GM19099 (cell line): ENCODE results near the gene ZNF775.

Experiments used
- POLR2A ChIP-seq: IDR thresholded peaks from 3 replicates; pipeline ENCODE4 v1.6.1; 2011; ENCODE audit warnings: low read depth; ENCODE audit not compliant: insufficient read length; ENCODE audit errors: extremely low read depth

Gene ZNF775

DNA sequence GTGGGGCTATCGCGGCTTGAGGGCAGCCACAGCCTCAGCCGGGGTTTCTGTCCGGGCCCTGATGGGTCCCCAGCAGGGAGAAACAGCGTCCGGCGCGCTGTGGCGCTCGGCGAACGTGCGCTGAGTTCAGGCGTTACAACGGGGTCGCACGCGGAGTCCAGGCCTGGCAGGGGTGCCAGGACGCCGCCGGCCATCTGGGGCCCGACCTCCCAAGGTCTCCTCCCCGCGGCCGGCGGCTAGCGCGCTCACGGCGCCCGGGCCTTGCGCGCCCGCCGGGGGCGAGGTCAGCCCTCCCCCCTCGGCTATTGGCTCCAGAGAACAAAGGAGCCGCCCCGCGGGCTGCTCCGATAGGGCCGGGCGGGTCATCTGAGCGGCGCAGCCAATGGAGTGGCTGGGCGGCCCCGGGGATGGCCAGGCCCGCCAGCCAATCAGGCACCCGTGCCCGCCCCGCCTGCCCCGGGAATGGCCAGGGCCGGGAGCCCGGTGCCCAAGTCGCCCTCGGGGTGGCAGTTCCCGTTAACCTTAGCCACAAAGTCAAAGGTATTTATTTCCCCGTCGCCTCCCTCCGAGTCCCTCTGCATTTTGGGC is at the start of gene ZNF775:
TSS of gene ZNF775 (plus strand) at position 478 of the 588 bp plus-strand sequence. CDS start 9,141 bp downstream, outside the sequence.
- peak; percentile 96 for TF ChIP-seq POLR2A

DNA sequence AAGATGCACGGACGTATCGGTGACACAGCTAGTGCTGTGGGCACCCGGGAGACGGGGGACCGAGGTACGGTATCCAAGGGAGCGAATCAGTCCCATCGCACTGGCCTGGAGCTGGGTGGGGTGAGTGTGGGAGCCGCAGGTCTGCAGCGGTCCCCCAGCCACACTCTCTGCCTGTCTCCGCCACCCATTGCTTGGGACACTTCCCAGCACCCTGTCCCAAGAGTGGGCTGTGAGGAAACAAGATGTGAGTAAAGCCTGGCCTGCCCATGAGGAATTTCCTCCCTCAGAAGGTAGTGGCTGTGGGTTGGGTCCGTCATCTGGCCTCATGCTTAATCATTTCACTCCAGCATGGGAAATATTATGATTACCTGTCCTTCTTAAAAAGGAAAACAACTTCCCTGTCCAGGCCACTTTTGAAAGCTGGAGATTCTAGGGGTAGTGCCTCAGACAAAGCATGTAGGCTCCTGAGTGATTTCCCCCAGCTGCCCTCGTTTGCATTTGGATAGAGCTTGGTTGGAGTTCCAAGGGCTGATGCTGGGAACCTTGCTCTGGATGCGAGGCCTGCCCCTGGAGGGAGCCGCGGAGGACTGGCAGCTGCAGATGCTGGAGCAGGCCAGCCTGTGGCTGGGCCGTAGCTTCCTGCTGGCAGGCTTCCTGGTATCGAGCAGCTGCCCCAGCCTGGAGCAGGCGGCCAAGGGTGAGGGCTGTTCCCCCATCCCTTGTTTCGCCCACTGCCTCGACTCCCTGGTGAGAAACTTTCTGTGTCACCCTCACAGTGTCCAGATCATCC is 49.6 kb upstream of the ZNF775 start:
- no peak for TF ChIP-seq POLR2A

DNA sequence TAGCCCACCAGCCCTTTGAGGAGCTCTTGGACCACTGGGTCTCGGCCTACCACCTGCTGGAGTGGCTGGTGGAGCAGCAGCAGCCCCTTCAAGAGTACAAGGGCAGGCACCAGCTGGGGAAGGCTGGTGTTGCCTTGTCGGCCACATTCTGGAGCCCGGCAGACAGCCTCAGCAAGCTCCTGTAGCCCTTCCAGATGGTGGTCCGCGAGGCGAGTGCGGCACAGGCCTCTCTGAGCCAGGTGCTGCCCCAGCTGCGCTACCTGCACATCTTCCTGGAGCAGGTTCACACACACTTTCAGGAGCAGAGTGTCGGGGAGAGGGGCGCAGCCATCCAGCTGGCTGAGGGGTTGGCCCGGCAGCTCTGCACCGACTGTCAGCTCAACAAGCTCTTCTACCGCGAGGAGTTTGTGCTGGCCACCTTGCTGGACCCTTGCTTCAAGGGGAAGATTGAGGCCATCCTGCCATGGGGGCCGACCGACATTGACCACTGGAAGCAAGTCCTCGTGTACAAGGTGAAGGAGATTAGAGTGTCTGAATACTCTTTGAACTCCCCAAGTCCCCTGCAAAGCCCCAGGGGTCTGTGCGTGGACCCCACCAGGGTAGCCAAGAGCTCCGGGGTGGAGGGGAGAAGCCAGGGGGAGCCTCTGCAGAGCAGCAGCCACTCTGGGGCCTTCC is 48.8 kb upstream of the ZNF775 start:
- no peak for TF ChIP-seq POLR2A

DNA sequence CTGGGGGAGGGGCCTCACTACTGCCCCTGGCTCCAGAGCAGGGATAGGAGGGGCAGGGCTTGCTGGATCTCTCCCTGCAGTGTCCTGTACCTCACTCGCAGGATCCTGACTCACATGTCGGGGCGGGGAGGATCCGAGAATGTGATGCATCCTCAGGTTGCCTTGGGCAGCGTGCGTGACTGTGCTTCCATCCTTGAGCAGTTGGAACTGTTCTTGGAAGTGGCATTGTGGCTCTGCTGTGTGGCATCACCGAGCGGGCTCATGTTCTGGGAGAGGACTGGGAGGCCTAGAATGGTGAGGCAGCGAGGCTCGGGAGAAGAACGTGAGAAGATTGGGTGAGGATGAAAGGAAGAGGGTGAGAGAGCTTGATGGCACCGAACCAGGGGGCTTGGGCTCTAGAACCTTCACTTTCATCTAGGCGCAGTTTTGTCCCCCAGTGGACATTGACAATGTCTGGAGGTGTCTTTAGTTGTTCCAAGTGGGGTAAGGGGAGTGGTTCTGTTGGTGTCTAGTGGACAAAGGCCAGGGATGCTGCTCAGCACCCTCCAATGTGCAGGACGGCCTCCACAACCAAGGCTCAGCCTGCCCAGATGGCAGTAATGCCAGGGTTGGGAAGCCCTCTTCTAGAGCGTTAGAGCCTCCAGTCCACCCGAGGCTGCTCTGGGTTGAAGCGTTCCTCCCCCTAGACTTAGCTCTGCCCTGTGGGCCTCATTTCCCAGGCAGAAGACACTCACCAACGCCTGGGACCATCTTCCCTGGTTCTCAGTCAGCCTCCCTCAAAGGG is 46.1 kb upstream of the ZNF775 start:
- no peak for TF ChIP-seq POLR2A

DNA sequence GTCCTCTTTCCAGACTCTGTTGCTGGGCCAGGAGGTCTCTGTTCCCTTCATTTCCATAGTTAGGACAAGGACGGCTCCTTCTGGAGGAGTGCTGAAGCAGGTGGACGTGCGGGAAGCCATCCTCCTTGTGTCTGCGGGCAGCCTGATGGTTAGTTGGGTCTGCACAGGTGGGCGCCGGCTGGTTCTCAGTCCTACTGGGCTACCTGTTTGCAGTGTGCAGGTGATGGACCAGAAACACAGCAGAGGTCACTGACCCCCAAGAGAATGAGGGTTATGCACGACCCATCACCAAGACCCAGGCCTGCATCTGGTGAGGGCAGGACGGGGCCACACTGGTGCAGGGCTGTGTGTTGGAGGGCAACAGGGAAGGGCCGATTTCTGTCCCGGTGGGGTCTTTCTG is 45.5 kb upstream of the ZNF775 start:
- TF ChIP-seq POLR2A, result no peak

DNA sequence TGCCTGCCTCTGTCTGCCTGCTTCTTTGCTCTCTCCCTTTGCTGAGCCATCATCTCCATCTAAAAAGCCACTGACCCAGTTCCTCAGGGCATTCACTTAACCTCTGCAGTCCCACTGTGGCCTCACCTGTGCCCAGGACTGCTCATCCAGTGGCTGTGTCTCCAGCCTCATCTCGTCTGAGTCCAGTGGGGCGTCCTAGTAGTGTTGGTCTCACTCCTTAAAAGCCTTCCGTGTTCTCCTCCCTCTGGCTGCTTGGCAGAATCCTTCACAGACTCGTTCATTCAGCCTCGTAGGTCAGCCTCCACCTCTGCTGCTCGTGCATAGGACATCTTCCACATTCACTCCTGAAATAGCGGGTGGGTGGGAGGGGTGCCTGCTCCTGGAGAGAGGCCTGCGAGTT is 45.0 kb upstream of the ZNF775 start:
- no peak for TF ChIP-seq POLR2A

DNA sequence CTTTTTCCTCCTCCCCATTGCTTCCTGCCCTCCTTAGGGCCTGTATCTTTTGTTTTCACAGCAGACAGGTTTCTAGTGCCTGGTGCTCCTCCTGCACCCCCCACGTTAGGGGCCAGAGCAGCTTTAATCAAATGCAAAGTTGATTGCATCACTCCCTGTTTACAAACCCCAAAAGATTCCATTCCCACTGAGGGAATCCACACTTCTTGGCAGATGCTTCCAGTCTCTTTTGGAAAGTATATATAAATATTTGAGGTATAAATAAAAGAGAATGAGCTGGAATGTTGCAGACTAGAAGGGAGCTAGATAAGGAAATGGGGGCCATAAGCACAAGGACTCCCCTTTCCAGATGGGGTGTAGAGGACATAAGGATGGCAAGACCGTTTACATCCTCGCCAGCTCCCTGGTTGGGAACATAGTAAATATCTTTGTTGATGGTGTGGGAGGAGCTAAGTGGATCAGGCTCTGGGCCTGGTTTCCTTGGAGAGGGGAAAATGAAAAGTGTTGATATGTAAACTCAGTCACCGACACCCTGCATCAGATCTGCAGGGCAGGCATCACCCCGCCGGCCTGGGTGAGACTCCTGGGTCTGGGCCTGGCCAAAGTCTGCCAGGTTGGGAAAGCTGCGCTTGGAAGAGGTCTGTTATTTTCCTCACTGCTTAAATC is 43.9 kb upstream of the ZNF775 start:
- no peak for TF ChIP-seq POLR2A

DNA sequence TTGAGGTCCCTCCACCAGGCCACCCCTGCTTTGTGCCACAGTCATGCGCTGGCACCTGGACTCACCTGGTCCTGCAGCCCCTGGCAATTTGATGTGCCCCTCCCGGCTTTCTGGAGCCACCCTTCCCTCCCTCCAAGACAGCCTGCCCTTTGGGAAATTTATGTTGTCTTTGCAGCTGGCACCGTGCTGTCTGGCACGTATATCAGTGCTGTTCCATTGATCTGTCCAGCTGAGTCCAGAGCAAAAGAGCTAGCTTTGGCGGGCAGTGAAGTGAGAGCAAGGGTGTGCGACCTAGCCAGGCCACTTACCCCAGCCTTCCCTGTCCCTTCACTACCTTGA is 43.4 kb upstream of the ZNF775 start:
- no peak for TF ChIP-seq POLR2A

DNA sequence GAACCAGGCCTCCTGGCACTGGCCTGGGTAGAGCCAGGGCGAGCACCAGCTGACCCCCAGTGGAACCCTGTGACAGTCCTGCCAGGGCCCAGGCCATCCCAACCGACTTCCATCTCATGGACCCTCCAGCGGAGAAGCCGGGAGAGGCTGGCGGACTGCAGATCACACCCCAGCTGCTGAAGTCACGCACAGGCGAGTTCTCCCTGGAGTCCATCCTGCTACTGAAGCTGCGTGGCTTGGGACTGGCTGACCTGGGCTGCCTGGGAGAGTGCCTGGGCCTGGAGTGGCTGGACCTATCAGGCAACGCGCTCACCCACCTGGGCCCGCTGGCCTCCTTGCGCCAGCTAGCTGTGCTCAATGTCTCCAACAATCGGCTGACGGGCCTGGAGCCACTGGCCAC is 42.4 kb upstream of the ZNF775 start:
- TF ChIP-seq POLR2A, result no peak

DNA sequence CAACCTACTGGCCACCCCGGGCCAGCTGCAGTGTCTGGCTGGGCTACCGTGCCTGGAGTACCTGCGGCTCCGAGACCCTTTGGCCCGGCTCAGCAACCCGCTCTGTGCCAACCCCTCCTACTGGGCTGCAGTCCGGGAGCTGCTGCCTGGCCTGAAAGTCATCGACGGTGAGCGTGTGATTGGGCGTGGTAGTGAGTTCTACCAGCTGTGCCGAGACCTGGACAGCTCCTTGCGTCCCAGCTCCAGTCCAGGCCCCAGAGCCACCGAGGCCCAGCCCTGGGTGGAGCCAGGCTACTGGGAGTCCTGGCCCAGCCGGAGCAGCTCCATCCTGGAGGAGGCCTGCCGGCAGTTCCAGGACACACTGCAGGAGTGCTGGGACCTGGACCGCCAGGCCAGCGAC is 42.0 kb upstream of the ZNF775 start:
- no peak for TF ChIP-seq POLR2A

DNA sequence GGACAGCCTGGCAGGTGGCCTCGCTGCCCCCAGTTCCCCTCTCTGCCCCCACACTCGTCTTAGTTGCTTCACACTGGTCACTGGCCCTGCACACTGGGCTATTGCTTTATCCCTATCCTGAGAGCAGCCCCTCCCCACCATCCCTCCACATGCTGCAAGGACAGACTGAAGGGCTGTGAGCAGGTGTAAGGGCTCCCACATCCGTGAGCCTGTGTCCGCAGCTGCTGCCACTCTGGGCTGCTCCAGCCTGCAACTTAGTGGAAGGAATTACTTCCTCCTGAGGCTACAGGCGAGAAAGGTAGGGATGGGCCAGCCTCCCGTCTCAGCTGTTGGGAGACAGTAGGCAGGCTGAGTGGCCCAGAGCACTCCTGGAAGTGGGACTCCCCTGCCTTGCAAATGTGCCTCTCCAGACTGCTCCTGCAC is 41.5 kb upstream of the ZNF775 start:
- TF ChIP-seq POLR2A, result no peak

DNA sequence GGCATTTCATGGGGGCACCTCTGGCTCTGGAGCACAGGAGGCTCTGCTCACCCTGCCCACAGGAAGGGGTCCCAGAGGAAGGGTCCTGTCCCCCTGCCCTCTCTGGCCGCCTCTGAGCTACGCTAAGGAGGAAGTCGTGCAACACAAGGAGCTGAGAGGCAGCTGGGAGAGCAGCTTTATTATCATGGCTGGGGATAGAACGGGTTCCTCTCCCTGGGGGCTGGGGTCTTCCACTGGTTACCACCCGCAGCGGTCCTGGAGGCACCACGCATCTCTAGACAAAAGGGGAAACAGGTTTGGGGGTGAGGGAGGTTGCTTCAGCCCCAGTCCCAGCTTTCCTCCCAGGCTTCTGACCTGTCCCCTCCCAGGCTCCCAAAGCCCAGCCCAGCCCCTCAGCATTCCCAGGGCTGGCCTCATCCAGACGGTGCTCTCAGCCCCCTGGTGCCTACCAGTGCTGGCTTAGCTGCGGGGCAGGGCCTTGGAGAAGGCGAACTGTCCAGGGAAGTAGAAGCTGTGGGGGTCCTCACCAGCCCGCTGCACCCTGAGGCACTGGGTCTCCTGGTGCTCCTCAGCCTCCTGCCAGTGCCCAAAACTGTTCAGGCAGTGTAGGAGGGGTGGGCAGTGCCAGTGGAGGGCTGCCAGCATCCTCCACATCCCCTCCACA is 40.8 kb upstream of the ZNF775 start:
- TF ChIP-seq POLR2A, result no peak

DNA sequence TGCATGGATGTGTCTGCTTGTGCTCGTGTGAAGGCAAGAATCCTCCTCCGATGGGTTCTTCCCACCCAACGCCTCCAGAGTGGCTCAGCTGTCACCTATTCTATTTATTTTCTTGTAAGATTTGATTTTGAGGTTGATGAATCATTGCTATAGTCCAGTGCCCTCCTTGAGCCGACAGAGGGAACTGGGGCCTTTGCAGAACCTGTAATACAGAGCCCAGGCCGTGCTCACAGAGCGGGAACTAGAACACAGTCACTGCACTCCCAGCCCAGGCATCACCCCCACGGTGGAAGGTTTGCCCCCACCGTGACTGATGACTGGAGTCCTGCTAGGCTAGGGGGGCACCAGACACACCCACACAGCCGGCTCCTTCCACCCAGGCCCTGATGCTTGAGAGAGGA is 39.7 kb upstream of the ZNF775 start:
- TF ChIP-seq POLR2A, result no peak

DNA sequence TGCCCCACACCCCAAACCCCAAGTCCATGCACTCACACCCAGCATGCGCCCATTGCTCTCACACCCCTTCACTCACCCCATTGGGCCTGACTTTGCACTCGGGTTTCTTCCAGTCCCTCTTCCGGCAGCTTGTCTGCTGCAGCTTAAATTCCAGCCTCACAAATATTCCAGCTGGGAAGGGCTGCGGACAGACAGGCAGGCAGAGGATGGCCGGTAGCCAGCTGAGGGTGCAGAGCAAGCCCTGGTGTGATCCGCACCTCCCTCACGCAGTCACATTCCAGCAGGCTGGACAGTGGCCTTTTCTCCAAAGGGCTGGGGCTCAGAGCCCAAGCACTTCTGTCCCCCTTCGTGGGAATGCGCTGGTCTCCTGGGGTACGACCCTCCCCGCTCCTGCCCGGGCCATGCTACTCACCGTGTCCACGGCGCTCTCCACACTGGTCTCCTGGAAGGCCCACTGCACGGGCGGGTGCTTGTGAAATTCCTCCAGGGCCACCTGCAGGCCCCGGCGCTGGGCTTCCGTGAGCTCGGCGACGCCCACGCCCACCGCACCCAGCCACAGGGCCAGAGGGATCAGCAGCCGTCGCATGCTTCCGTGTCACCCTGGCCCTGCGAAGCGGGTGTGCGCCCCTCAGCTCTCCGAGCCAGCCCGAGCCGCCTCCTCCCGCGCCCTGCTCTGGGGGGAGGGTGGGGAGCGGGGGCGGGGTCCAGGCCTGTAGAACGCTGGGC is 38.9 kb upstream of the ZNF775 start:
- TF ChIP-seq POLR2A, result no peak
